B cell (primary cell): ENCODE data around the gene TRAF3. TPM values are rescaled to one million over a fixed set of nuclear protein-coding genes. Genes with fewer than 3 reads are reported as not detected.

ENCODE experiments used
- ATAC-seq: fragments of 200-7000 bp; cut with Tn5 transposase; one replicate; pipeline ENCODE4 v1.10.0; 2021; ENCODE audit warnings: low read depth, mild to moderate bottlenecking, moderate number of reproducible peaks, moderate library complexity
- CTCF ChIA-PET: fragments of 350-600 bp; sonication (Branson Sonifier 250); formaldehyde crosslinking; loops from one replicate; lab custom pipeline; 2021; ENCODE audit warnings: antibody characterized with exemption, inconsistent platforms; lab: Charles Lee
- POLR2A ChIA-PET: fragments of 350-600 bp; sonication (Branson Sonifier 250); formaldehyde crosslinking; loops from one replicate; lab custom pipeline; 2021; ENCODE audit warnings: antibody characterized with exemption; lab: Charles Lee
- DNase-seq: peaks from one replicate; pipeline ENCODE4 v3.0.0; 2013
- H2AFZ ChIP-seq: 2 replicates; pipeline ENCODE4 v1.6.1; 2012; ENCODE audit warnings: mild to moderate bottlenecking, low read depth, low read length; ENCODE audit not compliant: insufficient read depth, poor library complexity, severe bottlenecking
- H3K27ac ChIP-seq, 2 donors: 1 replicate in 1 of 2; 2 replicates in 1 of 2; pipeline ENCODE4 v1.5.1; 2012 to 2013; ENCODE audit warnings: low read length in 2 of 2, mild to moderate bottlenecking in 2 of 2, moderate library complexity in 1 of 2
- H3K27me3 ChIP-seq, 4 experiments: fragments of 200-600 bp in 1 of 4; sonication (generic) in 1 of 4; replicated peaks in 1 of 4; 1 replicate in 2 of 4; 2 replicates in 2 of 4; pipeline versions ENCODE4 v1.6.1 to v1.7.0; 2013 to 2016; ENCODE audit warnings: low read length in 3 of 4, mild to moderate bottlenecking in 2 of 4, mixed read lengths in 1 of 4, moderate library complexity in 1 of 4; ENCODE audit not compliant: insufficient read depth in 4 of 4, control insufficient read depth in 3 of 4; ENCODE audit errors: control extremely low read depth in 1 of 4
- H3K36me3 ChIP-seq, 2 experiments: replicated peaks in 1 of 2; 1 replicate in 1 of 2; 2 replicates in 1 of 2; pipeline versions ENCODE4 v1.6.1 to v1.7.1; 2013; ENCODE audit warnings: low read length in 1 of 2; ENCODE audit not compliant: insufficient read depth in 2 of 2, control insufficient read depth in 1 of 2; ENCODE audit errors: control extremely low read depth in 1 of 2, extremely low read depth in 1 of 2
- H3K4me1 ChIP-seq, 2 donors: fragments of 200-600 bp in 1 of 2; sonication (generic) in 1 of 2; 1 replicate in 1 of 2; 2 replicates in 1 of 2; pipeline versions ENCODE4 v1.5.1 to v1.6.1; 2013 to 2017; ENCODE audit warnings: low read length in 2 of 2; ENCODE audit not compliant: control insufficient read depth in 2 of 2, insufficient read depth in 2 of 2
- H3K4me2 ChIP-seq: replicated peaks from 2 replicates; pipeline ENCODE3; 2012; ENCODE audit warnings: mild to moderate bottlenecking, low read depth, low read length; ENCODE audit not compliant: poor library complexity, severe bottlenecking
- H3K4me3 ChIP-seq, 5 experiments: fragments of 200-600 bp in 1 of 5; sonication (generic) in 1 of 5; 1 replicate in 3 of 5; 2 replicates in 2 of 5; pipeline versions ENCODE4 v1.5.1 to v1.7.0; 2011 to 2016; ENCODE audit warnings: low read length in 4 of 5, mild to moderate bottlenecking in 4 of 5, low read depth in 2 of 5, control low read depth in 1 of 5, moderate library complexity in 1 of 5; ENCODE audit not compliant: insufficient read depth in 1 of 5; ENCODE audit errors: control extremely low read depth in 1 of 5, extremely low read depth in 1 of 5
- H3K79me2 ChIP-seq: fragments of 200-600 bp; sonication (generic); one replicate; pipeline ENCODE4 v1.6.0; 2016; ENCODE audit warnings: low read length; ENCODE audit not compliant: control insufficient read depth, insufficient read depth
- H3K9ac ChIP-seq: fragments of 200-600 bp; sonication (generic); 2 replicates; pipeline ENCODE4 v1.6.1; 2017; ENCODE audit warnings: mild to moderate bottlenecking, low read length, moderate library complexity
- H3K9me3 ChIP-seq, 3 donors: one replicate each; pipeline versions ENCODE4 v1.6.1 to v1.7.1; 2013; ENCODE audit warnings: low read length in 2 of 3; ENCODE audit not compliant: control insufficient read depth in 2 of 3, insufficient read depth in 1 of 3; ENCODE audit errors: control extremely low read depth in 1 of 3
- H4K20me1 ChIP-seq: 2 replicates; pipeline ENCODE4 v1.6.0; 2012; ENCODE audit warnings: mild to moderate bottlenecking, low read length; ENCODE audit not compliant: insufficient read depth, control insufficient read depth, poor library complexity, severe bottlenecking
- H3K27ac Mint-ChIP-seq: one replicate; pipeline ENCODE4 v1.8.0; 2021; ENCODE audit warnings: mixed read lengths
- H3K27me3 Mint-ChIP-seq: one replicate; pipeline ENCODE4 v1.8.0; 2021; ENCODE audit warnings: mixed read lengths
- H3K4me1 Mint-ChIP-seq: one replicate; pipeline ENCODE4 v1.8.0; 2021; ENCODE audit warnings: mixed read lengths
- H3K4me3 Mint-ChIP-seq: one replicate; pipeline ENCODE4 v1.8.0; 2021; ENCODE audit warnings: mixed read lengths
- H3K9me3 Mint-ChIP-seq: one replicate; pipeline ENCODE4 v1.8.0; 2022; ENCODE audit warnings: mixed read lengths; ENCODE audit not compliant: insufficient read depth
- CTCF ChIP-seq: fragments of 200-600 bp; IDR thresholded peaks from one replicate; pipeline ENCODE4 v1.8.0; 2022; ENCODE audit warnings: antibody characterized with exemption, mild to moderate bottlenecking
- EZH2 ChIP-seq: IDR thresholded peaks from 2 replicates; pipeline ENCODE4 v1.6.1; 2012; ENCODE audit warnings: borderline replicate concordance, low read depth, mild to moderate bottlenecking, moderate library complexity, low read length; ENCODE audit not compliant: insufficient read depth, poor library complexity, severe bottlenecking
- WGBS: methylation state at CpG from one replicate; pipeline ENCODE4 v1.1.5; 2013; ENCODE audit warnings: missing lambda C conversion rate; ENCODE audit not compliant: insufficient coverage; 5-methylcytosine and 5-hydroxymethylcytosine counted together
- intact Hi-C: fragments of 100-400 bp; cut with micrococcal nuclease; formaldehyde crosslinking; loops from one replicate; pipeline ENCODE4 v1.10.0; 2022
- polyA plus RNA-seq: library from polyadenylated mRNA; depleted of rRNA; stranded (reverse); fragments of >200 nt; gene quantifications from 2 replicates; pipeline ENCODE4 v1.2.3, GENCODE V29; 2012
- total RNA-seq, 2 donors: library from RNA; stranded (reverse); fragments of 120-200 nt in 1 of 2; gene quantifications; 1 replicate in 1 of 2; 2 replicates in 1 of 2; pipeline versions ENCODE4 v1.2.3 to v1.2.4, GENCODE V29; 2013 to 2022

TRAF3 gene
- total and polyA plus RNA-seq, 2 donors (not counting 1 experiment from before 2014, with no cell fraction given): 42.8 to 89.8 TPM

GRCh38 chr14:102897299-102898027 lies 120.2 kb downstream of the TRAF3 start:
- H3K9ac ChIP-seq: no peak overlapping the region
- no peak for TF ChIP-seq CTCF
- no peak for TF ChIP-seq EZH2
- H3K4me2 ChIP-seq: no peak overlapping the region
- H2AFZ ChIP-seq: no peak overlapping the region
- ATAC-seq (no peak), DNase-seq (no peak)
- ChIA-PET POLR2A (no interaction called here), CTCF (interaction anchor here (1.5 kb wide), 1 partner anchor 203 kb away, joined by 4 read pairs; no protein-coding TSS in a partner anchor)
- peaks cover 2 to 48% of the 10 kb centered on the region in 2 experiments for H3K36me3 ChIP-seq
- Mint-ChIP-seq H3K9me3 (no peaks in the 10 kb centered on the region), H3K4me3 (peak overlapping the region; percentile 21), H3K27me3 (no peaks in the 10 kb centered on the region), H3K4me1 (peaks cover 45% of the 10 kb centered on the region), H3K27ac (peak overlapping the region; percentile 86)
- H4K20me1 ChIP-seq: no peaks in the 10 kb centered on the region
- no peaks in the 10 kb centered on the region for H3K9me3 ChIP-seq
- 93% methylated on average over 8 of the region's 14 CpGs for WGBS
- peaks cover 6% of the 10 kb centered on the region for H3K79me2 ChIP-seq
- peak overlapping the region; percentile 80 to 84 for H3K27ac ChIP-seq
- no peak overlapping the region for H3K4me3 ChIP-seq
- H3K27me3 ChIP-seq: no peaks in the 10 kb centered on the region
- intact Hi-C loops: no loop called here
- peaks cover 49 to 52% of the 10 kb centered on the region in 2 donors for H3K4me1 ChIP-seq

DNA sequence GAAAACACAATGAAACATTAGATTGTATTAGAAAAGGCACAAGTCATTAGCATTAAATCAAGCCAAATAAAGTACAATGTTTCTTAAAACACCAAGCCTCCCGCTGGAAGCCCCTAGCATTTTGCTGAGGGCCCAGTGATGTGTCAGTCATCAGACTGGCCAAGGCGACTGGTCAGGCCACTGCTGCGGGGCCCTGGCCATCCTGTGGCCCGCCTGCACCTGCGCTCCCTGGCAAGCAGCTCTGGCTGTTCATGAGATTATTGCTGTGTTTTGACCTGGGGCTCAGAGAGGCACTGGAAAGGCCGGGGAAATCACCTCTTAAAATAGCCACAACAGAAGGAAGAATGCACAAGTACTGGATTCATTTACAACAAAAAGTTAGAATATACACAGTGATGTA lies 121.0 kb downstream of the TRAF3 start:
- peaks cover 58 to 61% of the 10 kb centered on the region in 2 donors for H3K4me1 ChIP-seq
- peak overlapping the region; percentile 86 for H3K27ac Mint-ChIP-seq
- H3K4me3 Mint-ChIP-seq: peak overlapping the region; percentile 66
- intact Hi-C loops: no loop called here
- H3K36me3 ChIP-seq: peaks cover 2 to 50% of the 10 kb centered on the region in 2 experiments
- H3K4me2 ChIP-seq: peak overlapping the region; percentile 50
- H3K27ac ChIP-seq: peak overlapping the region; percentile 80 to 84
- H3K4me3 ChIP-seq: no peak overlapping the region
- peaks cover 14% of the 10 kb centered on the region for H3K79me2 ChIP-seq
- peaks cover 0 to 3% (median 0%) of the 10 kb centered on the region in 3 donors for H3K9me3 ChIP-seq
- TF ChIP-seq CTCF (no peak), EZH2 (no peak)
- no peaks in the 10 kb centered on the region for H3K27me3 Mint-ChIP-seq
- ATAC-seq: no peak
- no peaks in the 10 kb centered on the region for H3K9me3 Mint-ChIP-seq
- no peaks in the 10 kb centered on the region for H3K27me3 ChIP-seq
- DNase-seq: no peak
- H3K9ac ChIP-seq: peak overlapping the region; percentile 13
- no peak overlapping the region for H2AFZ ChIP-seq
- CTCF ChIA-PET: no interaction called here
- POLR2A ChIA-PET: no interaction called here
- peaks cover 53% of the 10 kb centered on the region for H3K4me1 Mint-ChIP-seq
- no peaks in the 10 kb centered on the region for H4K20me1 ChIP-seq
- 100% methylated on average over 2 of the region's 6 CpGs for WGBS
